Adrenal gland (tissue), 5 donors: Measurements from ENCODE around the gene SLC22A16.

ENCODE experiments used
- CTCF ChIP-seq, 6 experiments: fragments of 450-650 bp in 4 of 6; fragments of 200-600 bp in 2 of 6; sonication (generic) in 1 of 6; IDR thresholded peaks; 1 replicate in 5 of 6; 2 replicates in 1 of 6; pipeline versions ENCODE4 v1.5.1 to v1.8.0; 2016 to 2021; ENCODE audit warnings: antibody characterized with exemption in 6 of 6, mild to moderate bottlenecking in 2 of 6, moderate library complexity in 1 of 6
- POLR2A ChIP-seq, 2 donors: fragments of 450-650 bp; IDR thresholded peaks; one replicate each; pipeline ENCODE4 v1.6.1; 2017; ENCODE audit warnings: antibody characterized with exemption in 2 of 2, mild to moderate bottlenecking in 2 of 2, moderate library complexity in 1 of 2
- donor health status: DM: no; HTN: no; CAD: no.

DNA sequence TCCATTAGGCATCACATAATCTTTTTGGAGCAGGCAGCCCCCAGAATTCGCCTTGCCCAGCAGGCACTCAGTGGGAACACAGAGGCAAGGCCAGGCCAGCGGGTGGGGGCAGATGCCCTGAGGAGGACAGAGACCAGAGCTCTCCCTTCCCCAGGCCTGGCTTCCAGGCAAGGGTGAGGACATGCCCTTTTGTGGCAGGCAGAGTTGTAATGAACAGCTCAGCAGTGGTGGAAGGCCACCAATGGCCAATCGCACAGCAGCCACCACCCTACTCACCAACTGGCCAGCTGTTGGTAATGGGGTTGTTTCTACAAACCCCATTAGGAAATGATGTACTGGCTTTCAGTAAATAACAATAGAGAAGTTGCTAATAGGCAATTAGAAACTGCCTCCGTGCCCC lies 45.7 kb downstream of the SLC22A16 start:
- TF ChIP-seq CTCF (IDR thresholded peaks at IDR 0.05) (no peak), POLR2A (IDR thresholded peaks at IDR 0.05) (no peak)
